Bronchial epithelial cell (primary cell): Measurements from ENCODE around the gene KANK3. TPM values are rescaled to one million over a fixed set of nuclear protein-coding genes. Genes with fewer than 3 reads are reported as not detected.
A peak's percentile ranks its signal among the peaks of the same experiment; 100 is the strongest.

Experiments
- DNase-seq: peaks from one replicate; pipeline ENCODE4 v3.0.0-alpha.2; 2010; ENCODE audit warnings: low read depth
- FAIRE-seq: peaks from 2 replicates; lab custom pipeline; 2011; peaks lifted over from hg19 to GRCh38; lab: Jason Lieb, UNC
- H3K27me3 ChIP-seq: 2 replicates; pipeline ENCODE4 v1.5.1; 2011; ENCODE audit warnings: low read length; ENCODE audit not compliant: control insufficient read depth, insufficient read depth
- H3K36me3 ChIP-seq: 2 replicates; pipeline ENCODE4 v1.5.1; 2011; ENCODE audit warnings: low read length; ENCODE audit not compliant: control insufficient read depth, insufficient read depth
- H3K4me3 ChIP-seq: 2 replicates; pipeline ENCODE4 v1.5.1; 2011; ENCODE audit warnings: mild to moderate bottlenecking, low read depth, low read length, control low read depth
- total RNA-seq: library from RNA; depleted of rRNA; stranded (reverse); fragments of >200 nt; gene quantifications from 2 replicates; pipeline ENCODE4 v1.2.1, GENCODE V29; 2014
- TF ChIP-seq, protein P1 (sequence below): IDR thresholded peaks from 2 replicates; pipeline ENCODE4 v1.5.1; 2011; ENCODE audit warnings: mild to moderate bottlenecking, moderate library complexity, low read length, control low read depth, inconsistent platforms; ENCODE audit not compliant: insufficient read depth, severe bottlenecking

Gene KANK3
- total RNA-seq, 1 donor from 2014 or later, result 2.4 TPM

DNA sequence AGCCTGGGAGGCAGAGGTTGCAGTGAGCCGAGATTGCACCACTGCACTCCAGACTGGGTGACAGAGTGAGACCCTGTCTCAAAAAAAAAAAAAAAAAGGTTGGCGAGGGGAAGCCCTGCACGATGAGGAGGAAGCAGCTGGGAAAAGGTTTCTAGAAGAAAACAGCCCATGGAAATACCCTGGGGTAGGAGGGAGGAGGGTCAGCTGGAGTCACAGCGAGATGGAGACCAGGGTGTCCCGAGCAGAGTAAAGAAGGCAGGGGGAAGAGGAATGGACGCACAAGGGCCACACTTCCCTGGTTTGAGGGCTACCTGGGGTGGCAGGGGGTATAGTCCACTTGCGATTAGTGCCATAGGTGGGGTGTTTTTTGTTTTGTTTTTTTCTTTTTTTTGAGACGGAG is 6.4 kb downstream of the KANK3 start:
- TF ChIP-seq, protein P1, sequence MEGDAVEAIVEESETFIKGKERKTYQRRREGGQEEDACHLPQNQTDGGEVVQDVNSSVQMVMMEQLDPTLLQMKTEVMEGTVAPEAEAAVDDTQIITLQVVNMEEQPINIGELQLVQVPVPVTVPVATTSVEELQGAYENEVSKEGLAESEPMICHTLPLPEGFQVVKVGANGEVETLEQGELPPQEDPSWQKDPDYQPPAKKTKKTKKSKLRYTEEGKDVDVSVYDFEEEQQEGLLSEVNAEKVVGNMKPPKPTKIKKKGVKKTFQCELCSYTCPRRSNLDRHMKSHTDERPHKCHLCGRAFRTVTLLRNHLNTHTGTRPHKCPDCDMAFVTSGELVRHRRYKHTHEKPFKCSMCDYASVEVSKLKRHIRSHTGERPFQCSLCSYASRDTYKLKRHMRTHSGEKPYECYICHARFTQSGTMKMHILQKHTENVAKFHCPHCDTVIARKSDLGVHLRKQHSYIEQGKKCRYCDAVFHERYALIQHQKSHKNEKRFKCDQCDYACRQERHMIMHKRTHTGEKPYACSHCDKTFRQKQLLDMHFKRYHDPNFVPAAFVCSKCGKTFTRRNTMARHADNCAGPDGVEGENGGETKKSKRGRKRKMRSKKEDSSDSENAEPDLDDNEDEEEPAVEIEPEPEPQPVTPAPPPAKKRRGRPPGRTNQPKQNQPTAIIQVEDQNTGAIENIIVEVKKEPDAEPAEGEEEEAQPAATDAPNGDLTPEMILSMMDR, result no peak
- Histone ChIP-seq H3K27me3 (peaks cover 13% of the 10 kb centered on the region), H3K36me3 (no peaks in the 10 kb centered on the region), H3K4me3 (no peak overlapping the region)
- DNase-seq (no peak), FAIRE-seq (no peak)

- DNase-seq (no peak), FAIRE-seq (no peak)
- peaks cover 13% of the 10 kb centered on the region for H3K27me3 ChIP-seq
These were observed 6.9 kb downstream of the KANK3 start for GRCh38 chr19:8336072-8336569.

DNA sequence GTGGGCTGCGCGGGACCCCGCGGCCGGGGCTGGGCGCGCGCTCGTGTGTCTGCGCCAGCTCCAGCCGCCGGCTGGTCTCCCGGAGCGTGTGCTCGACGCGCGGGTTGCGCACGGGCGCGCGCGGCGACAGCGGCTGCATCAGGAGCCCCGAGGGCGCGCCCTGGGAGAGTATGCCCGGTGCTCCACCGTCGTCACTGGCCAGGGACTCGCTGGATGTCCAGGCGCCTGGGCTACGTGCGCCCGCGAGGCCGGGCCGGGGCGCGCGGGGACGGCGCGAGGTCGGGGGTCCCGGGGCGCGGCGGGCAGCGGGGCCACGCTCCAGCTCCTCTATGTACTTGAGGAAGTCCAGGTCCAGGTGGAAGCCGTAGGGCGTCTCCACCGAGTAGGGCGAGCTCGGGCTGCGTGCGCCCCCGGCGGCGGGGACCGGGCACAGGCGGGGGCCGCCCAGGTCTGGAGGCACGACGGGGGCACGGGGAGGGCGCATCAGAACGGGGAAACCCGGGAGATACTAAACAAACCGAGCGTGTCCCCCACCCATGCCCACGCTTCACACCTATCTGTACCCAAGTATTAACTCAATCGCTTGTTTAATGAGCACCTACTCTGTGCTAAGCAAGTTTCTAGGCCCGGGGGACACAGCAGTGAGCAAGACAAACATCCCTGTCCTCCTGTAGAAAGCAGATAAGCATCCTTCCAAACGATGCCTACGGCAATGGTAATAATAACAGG is 7.6 kb downstream of the KANK3 start:
- FAIRE-seq, result no peak
- H3K4me3 ChIP-seq, result peak overlapping the region; percentile 25
- TF ChIP-seq, protein P1, result peak; percentile 32

More at GRCh38 chr19:8336072-8336569, 6.9 kb downstream of the KANK3 start:
- TF ChIP-seq, protein P1, result no peak
- Histone ChIP-seq H3K36me3 (no peaks in the 10 kb centered on the region), H3K4me3 (no peak overlapping the region)

DNA sequence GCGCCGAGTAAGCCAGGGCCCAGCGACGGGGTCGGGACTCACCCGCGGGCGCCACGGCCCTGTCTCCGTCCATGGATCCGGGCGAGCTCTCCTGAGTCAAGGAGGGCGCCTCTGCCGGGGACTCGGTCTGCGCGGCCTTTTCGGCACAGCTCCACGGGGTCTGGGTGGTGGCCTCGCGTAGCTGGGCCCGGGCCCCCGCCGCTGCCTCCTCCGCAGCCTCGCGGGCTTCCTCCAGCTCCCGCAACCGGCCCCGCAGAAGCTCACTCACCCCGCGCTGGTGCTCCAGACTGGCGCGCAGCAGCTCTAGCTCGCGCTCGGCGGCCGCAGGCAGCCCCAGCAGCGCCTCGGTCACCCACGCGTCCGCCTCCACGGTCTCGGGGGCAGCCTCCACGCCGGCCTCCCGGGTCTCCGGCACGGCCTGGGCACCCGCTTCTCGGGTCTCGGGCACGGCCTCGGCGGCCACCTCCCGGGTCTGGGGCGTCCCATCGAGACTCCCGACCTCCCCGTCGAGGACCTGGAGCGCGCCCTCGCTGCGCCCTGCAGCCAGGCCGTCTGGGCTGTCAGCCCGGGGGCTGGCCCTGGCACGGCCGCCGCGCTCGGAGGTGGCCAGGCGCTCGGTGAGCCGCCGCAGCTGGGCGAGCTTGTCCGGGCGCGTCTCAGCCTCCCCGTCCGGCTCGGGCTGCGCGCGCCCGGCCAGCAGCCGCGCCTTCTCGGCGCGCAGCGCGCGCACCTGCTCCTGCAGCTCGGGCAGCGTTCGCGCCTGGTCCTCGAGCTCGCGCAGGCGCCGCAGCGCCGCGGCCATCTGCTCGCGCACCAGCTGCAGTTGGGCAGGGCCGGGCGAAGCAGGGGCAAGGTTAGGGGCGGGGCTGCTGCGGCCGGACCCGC is 8.4 kb downstream of the KANK3 start:
- H3K4me3 ChIP-seq, result peak overlapping the region; percentile 38
- TF ChIP-seq, protein P1, result no peak
- peak; percentile 80 for DNase-seq
- no peaks in the 10 kb centered on the region for H3K36me3 ChIP-seq
- FAIRE-seq, result no peak
- peaks cover 13% of the 10 kb centered on the region for H3K27me3 ChIP-seq

More for the DNA sequence above, 7.6 kb downstream of the KANK3 start:
- DNase-seq, result no peak
- H3K36me3 ChIP-seq, result no peaks in the 10 kb centered on the region
- H3K27me3 ChIP-seq, result peaks cover 13% of the 10 kb centered on the region

DNA sequence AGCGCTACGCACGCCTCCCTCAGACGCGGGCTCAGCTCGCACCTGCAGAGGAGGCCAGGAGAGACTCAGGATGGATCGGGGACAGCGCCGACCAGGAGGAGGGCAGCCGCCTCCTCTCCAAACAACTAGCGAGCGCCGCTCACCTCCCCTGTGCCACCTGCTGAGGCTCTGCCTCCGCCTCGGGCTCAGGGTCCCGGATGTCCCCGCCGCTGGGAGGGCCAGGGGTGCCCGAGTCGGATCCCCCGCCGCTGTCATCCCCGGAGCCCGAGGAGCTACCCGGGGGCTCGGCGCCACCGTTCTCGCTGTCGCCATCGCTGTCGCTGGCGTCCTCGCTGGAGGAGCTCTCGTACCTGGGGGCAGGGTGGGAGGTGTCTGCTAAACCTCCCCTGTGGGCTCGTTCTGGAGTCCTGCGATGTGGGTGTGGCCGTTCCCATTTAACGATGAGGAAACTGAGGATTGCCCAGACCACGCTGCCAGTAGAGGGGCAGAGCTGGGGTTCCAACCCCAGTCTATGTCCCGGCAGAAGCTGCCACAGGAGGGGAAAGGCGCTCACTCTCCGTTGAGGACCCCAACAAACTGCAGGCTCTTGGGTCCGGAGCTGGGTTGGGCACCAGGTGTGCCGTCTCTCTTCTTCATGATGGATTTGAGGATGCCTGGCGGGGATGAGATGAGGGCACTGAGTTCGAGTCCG is 9.2 kb downstream of the KANK3 start:
- peaks cover 13% of the 10 kb centered on the region for H3K27me3 ChIP-seq
- FAIRE-seq (no peak), DNase-seq (no peak)
- TF ChIP-seq, protein P1, result no peak
- H3K4me3 ChIP-seq, result peak overlapping the region; percentile 38
- H3K36me3 ChIP-seq, result no peaks in the 10 kb centered on the region
